PC-9 (cell line): Measurements from ENCODE around the gene MXRA8.

ENCODE experiments used
- CTCF ChIP-seq: fragments of 200-600 bp; sonication (generic); conservative IDR thresholded peaks from 2 replicates; pipeline ENCODE4 v1.6.1; 2017; ENCODE audit warnings: mixed run types, antibody characterized with exemption, mild to moderate bottlenecking, moderate library complexity
- EZH2 ChIP-seq: fragments of 200-600 bp; sonication (generic); IDR thresholded peaks from 2 replicates; pipeline ENCODE4 v1.8.0; 2017; ENCODE audit warnings: antibody characterized with exemption, low read depth

- TF ChIP-seq CTCF, result no peak
- no peak for TF ChIP-seq EZH2
These were observed 42.5 kb upstream of the MXRA8 start for GRCh38 chr1:1400576-1401456.
